Loucy (cell line): ENCODE data around the gene UBAP1.
"Not testable (repeated sequence)": the region's sequence is repeated elsewhere in the genome, so short reads cannot be mapped to it uniquely, and the experiment has no call there.

Source experiments
- H2AFZ ChIP-seq: fragments of 200-600 bp; sonication (generic); 2 replicates; pipeline ENCODE4 v1.6.0; 2016; ENCODE audit warnings: antibody characterized with exemption, mild to moderate bottlenecking, low read length, moderate library complexity
- H3F3A ChIP-seq: fragments of 200-600 bp; 2 replicates; pipeline ENCODE4 v1.6.0; 2016; ENCODE audit warnings: antibody characterized with exemption, low read depth, mild to moderate bottlenecking
- H3K27me3 ChIP-seq: fragments of 200-600 bp; sonication (generic); 2 replicates; pipeline ENCODE4 v1.6.1; 2014; ENCODE audit warnings: low read length, mild to moderate bottlenecking; ENCODE audit not compliant: insufficient read depth, poor library complexity, severe bottlenecking
- H3K36me3 ChIP-seq: fragments of 200-600 bp; sonication (generic); 2 replicates; pipeline ENCODE4 v1.6.1; 2016; ENCODE audit warnings: low read length; ENCODE audit not compliant: insufficient read depth
- H3K4me1 ChIP-seq: fragments of 200-600 bp; sonication (generic); 2 replicates; pipeline ENCODE4 v1.5.1; 2014; ENCODE audit warnings: low read length, mild to moderate bottlenecking; ENCODE audit not compliant: insufficient read depth, poor library complexity, severe bottlenecking
- H3K4me2 ChIP-seq: fragments of 200-600 bp; sonication (generic); 2 replicates; pipeline ENCODE4 v1.6.0; 2014; ENCODE audit warnings: antibody characterized with exemption, low read length, low read depth, mild to moderate bottlenecking; ENCODE audit not compliant: poor library complexity, severe bottlenecking
- H3K4me3 ChIP-seq: fragments of 200-600 bp; sonication (generic); 2 replicates; pipeline ENCODE4 v1.5.1; 2014; ENCODE audit warnings: low read length, mild to moderate bottlenecking, mixed read lengths; ENCODE audit not compliant: poor library complexity, severe bottlenecking
- H3K79me2 ChIP-seq: fragments of 200-600 bp; sonication (generic); 2 replicates; pipeline ENCODE4 v1.6.1; 2014; ENCODE audit warnings: low read length; ENCODE audit not compliant: insufficient read depth
- H3K9ac ChIP-seq: fragments of 200-600 bp; sonication (generic); 2 replicates; pipeline ENCODE4 v1.6.0; 2014; ENCODE audit warnings: mild to moderate bottlenecking, low read depth, low read length, moderate library complexity; ENCODE audit not compliant: poor library complexity, severe bottlenecking
- H3K9me2 ChIP-seq: fragments of 200-600 bp; sonication (generic); replicated peaks from 2 replicates; pipeline ENCODE4 v1.6.1; 2016; ENCODE audit warnings: low read depth, low read length, mixed read lengths
- H3K9me3 ChIP-seq: fragments of 200-600 bp; sonication (generic); 2 replicates; pipeline ENCODE4 v1.6.1; 2014; ENCODE audit warnings: mild to moderate bottlenecking, antibody characterized with exemption, low read length, low read depth; ENCODE audit not compliant: insufficient read depth
- H4K20me1 ChIP-seq: fragments of 200-600 bp; sonication (generic); 2 replicates; pipeline ENCODE4 v1.6.0; 2014; ENCODE audit warnings: antibody characterized with exemption, low read length, mild to moderate bottlenecking; ENCODE audit not compliant: insufficient read depth, poor library complexity, severe bottlenecking
- EZH2phosphoT487 ChIP-seq: fragments of 200-600 bp; IDR thresholded peaks from 2 replicates; pipeline ENCODE4 v1.6.1; 2018; ENCODE audit warnings: antibody characterized with exemption, mild to moderate bottlenecking, moderate library complexity, borderline replicate concordance
- TF ChIP-seq, protein P1 (sequence below): fragments of 200-600 bp; sonication (generic); conservative IDR thresholded peaks from 2 replicates; pipeline ENCODE4 v1.5.1; 2014; ENCODE audit warnings: mild to moderate bottlenecking, antibody characterized with exemption, low read length

UBAP1 gene

DNA sequence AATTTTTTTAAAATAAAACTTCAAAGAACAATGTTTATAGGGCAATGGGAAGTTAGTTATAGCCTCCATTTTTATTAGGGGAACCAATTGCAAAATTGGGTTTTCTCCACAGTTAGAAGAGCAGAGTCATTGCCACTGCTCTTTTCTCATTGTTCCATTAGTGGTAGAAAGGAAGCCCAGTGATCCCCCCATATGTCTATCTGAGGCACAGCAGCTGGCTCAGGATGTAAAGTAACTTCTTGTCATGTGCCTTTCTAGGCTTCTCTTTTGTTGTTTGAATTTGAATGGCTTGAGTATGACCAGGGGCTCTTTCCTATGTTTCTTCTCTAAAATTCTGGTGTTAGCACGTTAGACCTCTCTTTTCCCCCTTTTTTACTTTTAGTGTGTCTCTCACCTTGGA lies 61.2 kb downstream of the UBAP1 start:
- Histone ChIP-seq H3K9ac (no peak overlapping the region), H2AFZ (no peak overlapping the region), H3K9me3 (no peaks in the 10 kb centered on the region), H3K4me3 (no peak overlapping the region), H3K27me3 (no peaks in the 10 kb centered on the region), H3K36me3 (peaks cover 67% of the 10 kb centered on the region; the same call in 1 of the 2 replicates), H3K4me2 (peak overlapping the region; percentile 10), H3F3A (no peaks in the 10 kb centered on the region), H4K20me1 (peaks cover 7% of the 10 kb centered on the region), H3K79me2 (no peaks in the 10 kb centered on the region), H3K4me1 (peaks cover 11% of the 10 kb centered on the region), H3K9me2 (no peaks in the 10 kb centered on the region)
- TF ChIP-seq, protein P1, sequence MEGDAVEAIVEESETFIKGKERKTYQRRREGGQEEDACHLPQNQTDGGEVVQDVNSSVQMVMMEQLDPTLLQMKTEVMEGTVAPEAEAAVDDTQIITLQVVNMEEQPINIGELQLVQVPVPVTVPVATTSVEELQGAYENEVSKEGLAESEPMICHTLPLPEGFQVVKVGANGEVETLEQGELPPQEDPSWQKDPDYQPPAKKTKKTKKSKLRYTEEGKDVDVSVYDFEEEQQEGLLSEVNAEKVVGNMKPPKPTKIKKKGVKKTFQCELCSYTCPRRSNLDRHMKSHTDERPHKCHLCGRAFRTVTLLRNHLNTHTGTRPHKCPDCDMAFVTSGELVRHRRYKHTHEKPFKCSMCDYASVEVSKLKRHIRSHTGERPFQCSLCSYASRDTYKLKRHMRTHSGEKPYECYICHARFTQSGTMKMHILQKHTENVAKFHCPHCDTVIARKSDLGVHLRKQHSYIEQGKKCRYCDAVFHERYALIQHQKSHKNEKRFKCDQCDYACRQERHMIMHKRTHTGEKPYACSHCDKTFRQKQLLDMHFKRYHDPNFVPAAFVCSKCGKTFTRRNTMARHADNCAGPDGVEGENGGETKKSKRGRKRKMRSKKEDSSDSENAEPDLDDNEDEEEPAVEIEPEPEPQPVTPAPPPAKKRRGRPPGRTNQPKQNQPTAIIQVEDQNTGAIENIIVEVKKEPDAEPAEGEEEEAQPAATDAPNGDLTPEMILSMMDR, result no peak
- no peak for TF ChIP-seq EZH2phosphoT487

DNA sequence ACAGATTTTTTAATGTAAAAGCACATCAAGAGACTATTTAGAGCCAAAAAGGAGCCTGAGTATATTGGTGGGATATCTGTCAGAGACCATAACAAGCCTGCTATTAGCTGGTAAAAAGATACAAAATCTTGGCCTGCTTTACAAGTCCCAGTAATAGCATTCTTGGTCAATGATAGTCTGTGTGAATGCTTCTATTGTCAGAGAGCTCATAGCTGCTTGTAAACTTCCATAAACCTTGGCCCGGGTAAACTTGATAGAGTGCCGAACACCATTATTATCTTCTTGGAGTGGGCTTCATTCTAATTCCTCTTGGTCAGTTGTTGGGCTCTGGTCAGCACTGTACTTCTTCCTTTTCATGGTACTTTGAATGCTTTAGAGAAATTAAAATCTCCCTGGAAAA lies 64.0 kb downstream of the UBAP1 start:
- H3K27me3 ChIP-seq, result no peaks in the 10 kb centered on the region
- no peaks in the 10 kb centered on the region for H3K9me3 ChIP-seq
- peaks cover 11% of the 10 kb centered on the region for H3K4me1 ChIP-seq
- H3K4me2 ChIP-seq, result no peak overlapping the region
- no peak for TF ChIP-seq EZH2phosphoT487
- TF ChIP-seq, protein P1, result no peak
- no peaks in the 10 kb centered on the region for H3F3A ChIP-seq
- peaks cover 10% of the 10 kb centered on the region for H4K20me1 ChIP-seq
- H2AFZ ChIP-seq, result no peak overlapping the region
- H3K36me3 ChIP-seq, result peaks cover 56% of the 10 kb centered on the region; the same call in 1 of the 2 replicates
- no peak overlapping the region for H3K4me3 ChIP-seq
- peaks cover 4% of the 10 kb centered on the region; the same call in 1 of the 2 replicates for H3K79me2 ChIP-seq
- no peak overlapping the region for H3K9ac ChIP-seq
- no peaks in the 10 kb centered on the region for H3K9me2 ChIP-seq

DNA sequence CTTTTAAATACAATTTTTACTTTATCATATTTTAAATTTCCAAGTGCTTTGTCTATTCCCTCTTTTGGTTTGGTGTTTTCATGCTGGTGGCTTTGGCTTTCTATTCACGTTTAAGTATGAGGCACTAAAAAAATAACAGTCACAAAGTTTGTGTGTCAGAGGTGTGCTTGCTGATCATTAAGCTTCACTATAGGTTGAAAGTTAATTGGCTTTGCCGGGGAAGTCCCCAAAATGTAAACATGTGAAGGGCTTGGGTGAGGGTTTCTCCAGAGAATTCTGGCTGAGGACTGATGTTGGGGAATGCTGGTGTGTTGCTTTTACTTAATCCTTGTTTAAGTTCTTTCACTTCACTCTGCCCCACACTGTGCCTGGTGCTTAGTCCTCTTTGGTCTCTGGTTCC lies 66.4 kb downstream of the UBAP1 start:
- not testable (repeated sequence) for H3K4me1 ChIP-seq, H3K4me3 ChIP-seq, H3K9me2 ChIP-seq, H3K4me2 ChIP-seq, H3F3A ChIP-seq, H3K9ac ChIP-seq, H3K9me3 ChIP-seq, H4K20me1 ChIP-seq, H3K27me3 ChIP-seq, H3K79me2 ChIP-seq, H2AFZ ChIP-seq
- peaks cover 61% of the 10 kb centered on the region; the same call in 1 of the 2 replicates for H3K36me3 ChIP-seq

DNA sequence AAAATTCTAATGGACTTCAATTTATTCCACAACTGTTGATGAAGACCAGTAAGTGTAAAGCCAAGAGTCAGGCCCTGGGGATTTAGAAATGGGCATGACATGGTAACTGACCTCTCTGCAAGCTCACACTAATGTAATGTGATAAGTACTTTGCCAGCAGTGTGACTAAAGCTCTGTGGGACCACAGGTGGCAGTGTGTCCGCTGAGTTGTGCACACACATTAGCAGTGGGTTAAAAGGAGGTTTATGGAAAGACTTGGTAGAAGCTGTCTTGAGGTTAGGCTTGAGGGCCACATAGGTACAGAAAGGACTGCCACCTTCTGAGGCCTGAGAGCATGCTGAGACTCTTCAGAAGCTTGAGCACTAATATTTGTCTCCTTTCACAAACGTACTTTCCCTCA lies 67.6 kb downstream of the UBAP1 start:
- Histone ChIP-seq H3K9me2 (no peaks in the 10 kb centered on the region), H3K36me3 (peaks cover 68% of the 10 kb centered on the region; the same call in 1 of the 2 replicates), H3K9ac (no peak overlapping the region), H3F3A (no peaks in the 10 kb centered on the region), H3K4me3 (no peak overlapping the region), H3K4me1 (no peaks in the 10 kb centered on the region), H3K27me3 (no peaks in the 10 kb centered on the region), H3K4me2 (no peak overlapping the region), H2AFZ (no peak overlapping the region), H3K9me3 (no peaks in the 10 kb centered on the region), H4K20me1 (peaks cover 2% of the 10 kb centered on the region), H3K79me2 (peaks cover 4% of the 10 kb centered on the region; the same call in 1 of the 2 replicates)
- TF ChIP-seq, protein P1, result no peak
- no peak for TF ChIP-seq EZH2phosphoT487

DNA sequence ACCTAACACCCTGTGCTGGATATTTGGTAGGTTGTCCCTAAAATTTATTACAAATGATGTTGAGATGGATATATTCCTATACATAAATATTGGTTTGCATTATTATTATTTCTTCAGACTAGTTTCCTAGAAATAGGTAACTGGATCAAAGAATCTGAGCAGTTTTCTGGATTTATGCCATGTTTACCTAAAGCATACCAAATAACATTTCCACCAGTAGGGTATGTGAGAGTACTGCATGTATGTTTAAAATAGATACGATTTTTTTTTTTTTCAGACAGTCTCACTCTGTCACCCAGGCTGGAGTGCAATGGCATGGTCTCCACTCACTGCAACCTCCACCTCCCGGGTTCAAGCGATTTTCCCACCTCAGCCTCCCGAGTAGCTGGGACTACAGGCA lies 68.9 kb downstream of the UBAP1 start:
- H4K20me1 ChIP-seq, H3K9me3 ChIP-seq, H3F3A ChIP-seq, H3K79me2 ChIP-seq, H3K4me3 ChIP-seq, H2AFZ ChIP-seq, H3K9ac ChIP-seq, H3K4me1 ChIP-seq, H3K4me2 ChIP-seq, H3K27me3 ChIP-seq, H3K9me2 ChIP-seq: not testable (repeated sequence)
- H3K36me3 ChIP-seq, result peaks cover 68% of the 10 kb centered on the region; the same call in 1 of the 2 replicates
